Measurements from ENCODE around the gene CNTN4. TPM values are rescaled to one million over a fixed set of nuclear protein-coding genes. Genes with fewer than 3 reads are reported as not detected.

Gene CNTN4
- total RNA-seq, 1 experiment from 2014 or later = not detected

- ChIA-PET POLR2A (no interaction called here), CTCF (no interaction called here)
- H3K27ac Mint-ChIP-seq = no peak overlapping the region
- H3K9me3 Mint-ChIP-seq = peaks cover 68% of the 10 kb centered on the region
- peaks cover 9% of the 10 kb centered on the region for H3K4me1 Mint-ChIP-seq
- H3K4me3 Mint-ChIP-seq = no peak overlapping the region
- H3K36me3 Mint-ChIP-seq = peaks cover 46% of the 10 kb centered on the region
- TF ChIP-seq, protein P1, sequence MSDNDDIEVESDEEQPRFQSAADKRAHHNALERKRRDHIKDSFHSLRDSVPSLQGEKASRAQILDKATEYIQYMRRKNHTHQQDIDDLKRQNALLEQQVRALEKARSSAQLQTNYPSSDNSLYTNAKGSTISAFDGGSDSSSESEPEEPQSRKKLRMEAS (CRISPR knock-in tag; IDR thresholded peaks at IDR 0.05) = no peak
- TF ChIP-seq NR2C2 (CRISPR knock-in tag; IDR thresholded peaks at IDR 0.05) (no peak), ZNF416 (CRISPR knock-in tag; IDR thresholded peaks at IDR 0.05) (no peak), FOXJ3 (CRISPR knock-in tag; IDR thresholded peaks at IDR 0.05; ENCODE audit: borderline replicate concordance) (no peak), ATF3 (CRISPR knock-in tag; conservative IDR thresholded peaks at IDR 0.05) (no peak), ATF1 (CRISPR knock-in tag; IDR thresholded peaks at IDR 0.05) (no peak), SMAD4 (CRISPR knock-in tag; IDR thresholded peaks at IDR 0.05) (no peak), HMGXB4 (CRISPR knock-in tag; IDR thresholded peaks at IDR 0.05) (no peak), ZNF138 (CRISPR knock-in tag; conservative IDR thresholded peaks at IDR 0.05) (no peak)
- TF ChIP-seq, protein P2, sequence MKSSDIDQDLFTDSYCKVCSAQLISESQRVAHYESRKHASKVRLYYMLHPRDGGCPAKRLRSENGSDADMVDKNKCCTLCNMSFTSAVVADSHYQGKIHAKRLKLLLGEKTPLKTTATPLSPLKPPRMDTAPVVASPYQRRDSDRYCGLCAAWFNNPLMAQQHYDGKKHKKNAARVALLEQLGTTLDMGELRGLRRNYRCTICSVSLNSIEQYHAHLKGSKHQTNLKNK (CRISPR knock-in tag; IDR thresholded peaks at IDR 0.05) = no peak
- ATAC-seq = no peak
- DNase-seq (ENCODE audit: low spot score) = no peak
- H3K27me3 Mint-ChIP-seq (ENCODE audit: low read depth) = peaks cover 7% of the 10 kb centered on the region
Observed at GRCh38 chr3:3087279-3087678, 988.6 kb downstream of the CNTN4 start.

- no peak for ATAC-seq
- CTCF ChIA-PET = no interaction called here
- DNase-seq (ENCODE audit: low spot score) = no peak
- Mint-ChIP-seq H3K27me3 (ENCODE audit: low read depth) (peaks cover 5% of the 10 kb centered on the region), H3K4me3 (no peak overlapping the region), H3K27ac (no peak overlapping the region), H3K4me1 (peaks cover 3% of the 10 kb centered on the region; the same call in 1 of the 2 replicates), H3K9me3 (peaks cover 68% of the 10 kb centered on the region), H3K36me3 (peaks cover 47% of the 10 kb centered on the region)
- TF ChIP-seq ZNF232 (CRISPR knock-in tag; IDR thresholded peaks at IDR 0.05) = no peak
- TF ChIP-seq SP1 (CRISPR knock-in tag; conservative IDR thresholded peaks at IDR 0.05) = no peak
- POLR2A ChIA-PET = no interaction called here
Observed at GRCh38 chr3:3087716-3088465, 989.2 kb downstream of the CNTN4 start.

DNA sequence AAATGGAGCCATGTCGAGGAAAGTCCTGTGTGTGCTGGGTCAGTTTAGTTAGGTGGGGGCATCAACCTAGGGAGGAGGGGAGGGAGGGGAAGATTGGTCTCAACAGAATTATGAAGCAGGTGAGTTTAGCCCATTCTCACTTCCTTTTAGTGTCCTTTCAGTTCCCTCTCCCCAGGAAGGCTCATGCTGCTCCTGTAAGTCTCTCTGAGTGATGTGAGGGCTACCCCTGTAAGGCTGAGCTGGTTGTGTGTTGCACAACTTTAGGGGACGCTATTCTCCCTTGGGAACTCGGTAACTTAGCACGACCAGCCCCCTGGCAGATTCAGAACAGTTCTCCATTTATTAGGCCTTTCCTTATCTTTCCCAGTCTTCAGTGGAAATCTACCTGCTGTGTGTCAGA, 990.4 kb downstream of the CNTN4 start:
- H3K27ac Mint-ChIP-seq = no peak overlapping the region
- H3K27me3 Mint-ChIP-seq (ENCODE audit: low read depth) = peaks cover 2% of the 10 kb centered on the region; the same call in 1 of the 2 replicates
- H3K9me3 Mint-ChIP-seq = peaks cover 74% of the 10 kb centered on the region
- no peak overlapping the region for H3K4me3 Mint-ChIP-seq
- H3K4me1 Mint-ChIP-seq = no peaks in the 10 kb centered on the region
- TF ChIP-seq RORB (CRISPR knock-in tag; IDR thresholded peaks at IDR 0.05) (no peak), TCF7 (CRISPR knock-in tag; IDR thresholded peaks at IDR 0.05; ENCODE audit: low read depth) (no peak), PRDM15 (CRISPR knock-in tag; IDR thresholded peaks at IDR 0.05) (no peak)
- H3K36me3 Mint-ChIP-seq = peaks cover 46% of the 10 kb centered on the region
- CTCF ChIA-PET = no interaction called here
- DNase-seq (ENCODE audit: low spot score) = no peak
- POLR2A ChIA-PET = no interaction called here
- ATAC-seq = no peak
